Raji (cell line): ENCODE data around the gene NFIC.

Experiments used
- POLR2A ChIP-seq: IDR thresholded peaks from 2 replicates; pipeline ENCODE4 v1.6.1; 2011; ENCODE audit warnings: low read depth, low read length, control low read depth; ENCODE audit not compliant: insufficient read depth

The NFIC gene

GRCh38 chr19:3365836-3366752, at the start of gene NFIC:
NFIC (plus strand) TSS chr19:3366583; CDS start chr19:3366637, 54 bp downstream.
- no peak for TF ChIP-seq POLR2A

- TF ChIP-seq POLR2A, result no peak
Measured at GRCh38 chr19:3316659-3317207, 49.6 kb upstream of the NFIC start.

GRCh38 chr19:3319643-3320353, 46.6 kb upstream of the NFIC start:
- no peak for TF ChIP-seq POLR2A

- TF ChIP-seq POLR2A, result no peak
Measured at GRCh38 chr19:3320354-3320670, 46.1 kb upstream of the NFIC start.

GRCh38 chr19:3320853-3321252, 45.5 kb upstream of the NFIC start:
- TF ChIP-seq POLR2A, result no peak

- TF ChIP-seq POLR2A, result no peak
Measured at GRCh38 chr19:3321696-3322095, 44.7 kb upstream of the NFIC start.

- no peak for TF ChIP-seq POLR2A
Measured at GRCh38 chr19:3322199-3322978, 44.0 kb upstream of the NFIC start.

- no peak for TF ChIP-seq POLR2A
Measured at GRCh38 chr19:3323026-3323425, 43.4 kb upstream of the NFIC start.

GRCh38 chr19:3323658-3324057, 42.7 kb upstream of the NFIC start:
- no peak for TF ChIP-seq POLR2A

- no peak for TF ChIP-seq POLR2A
Measured at GRCh38 chr19:3324405-3324856, 42.0 kb upstream of the NFIC start.

- no peak for TF ChIP-seq POLR2A
Measured at GRCh38 chr19:3325451-3325850, 40.9 kb upstream of the NFIC start.

- TF ChIP-seq POLR2A, result no peak
Measured at GRCh38 chr19:3328743-3329142, 37.6 kb upstream of the NFIC start.

- no peak for TF ChIP-seq POLR2A
Measured at GRCh38 chr19:3330047-3330446, 36.3 kb upstream of the NFIC start.

- TF ChIP-seq POLR2A, result no peak
Measured at GRCh38 chr19:3333020-3333583, 33.3 kb upstream of the NFIC start.

- TF ChIP-seq POLR2A, result no peak
Measured at GRCh38 chr19:3333662-3334061, 32.7 kb upstream of the NFIC start.
